ENCODE measurements around the gene KLHL29.

KLHL29 gene

DNA sequence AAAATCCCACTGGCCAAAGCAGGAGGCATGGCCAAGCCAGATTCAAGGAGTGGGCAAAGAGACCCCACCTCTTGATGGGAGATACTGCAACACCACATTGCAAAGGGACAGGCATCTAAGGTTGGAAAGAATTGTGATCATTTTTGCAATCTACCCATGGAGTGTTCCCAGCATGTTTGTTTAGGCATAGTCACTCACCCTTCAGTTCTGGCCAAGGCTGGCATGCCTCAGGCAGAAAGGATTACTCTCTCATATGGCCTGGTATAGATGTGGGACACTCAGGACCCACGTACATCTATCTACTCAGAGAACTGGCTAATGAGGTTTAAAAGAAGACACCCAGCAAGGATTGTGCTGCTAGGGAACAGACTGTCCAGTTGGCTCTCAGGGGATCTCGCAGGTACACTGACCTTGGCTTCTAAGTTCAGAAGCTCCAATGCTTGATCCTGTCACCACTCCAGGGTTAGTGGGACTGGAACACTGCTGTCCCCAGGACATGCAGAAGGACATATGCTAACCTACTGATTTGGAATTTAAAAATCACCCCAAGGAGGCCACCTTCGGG is 183.7 kb downstream of the KLHL29 start:
- H3K4me1 ChIP-seq (ENCODE audit: control insufficient read depth, insufficient read depth, low read length), result peaks cover 8% of the 10 kb centered on the region
- no peak overlapping the region for H3K4me3 ChIP-seq (ENCODE audit: low read depth, low read length)
- no peaks in the 10 kb centered on the region for H3K36me3 ChIP-seq (ENCODE audit: control insufficient read depth, insufficient read depth, low read length)
- H3K9ac ChIP-seq (ENCODE audit: low read depth, low read length), result no peak overlapping the region
- no peaks in the 10 kb centered on the region for H3K9me3 ChIP-seq (ENCODE audit: control insufficient read depth, insufficient read depth, low read length)
- no peaks in the 10 kb centered on the region for H3K27me3 ChIP-seq (ENCODE audit: control insufficient read depth, insufficient read depth, low read length)

DNA sequence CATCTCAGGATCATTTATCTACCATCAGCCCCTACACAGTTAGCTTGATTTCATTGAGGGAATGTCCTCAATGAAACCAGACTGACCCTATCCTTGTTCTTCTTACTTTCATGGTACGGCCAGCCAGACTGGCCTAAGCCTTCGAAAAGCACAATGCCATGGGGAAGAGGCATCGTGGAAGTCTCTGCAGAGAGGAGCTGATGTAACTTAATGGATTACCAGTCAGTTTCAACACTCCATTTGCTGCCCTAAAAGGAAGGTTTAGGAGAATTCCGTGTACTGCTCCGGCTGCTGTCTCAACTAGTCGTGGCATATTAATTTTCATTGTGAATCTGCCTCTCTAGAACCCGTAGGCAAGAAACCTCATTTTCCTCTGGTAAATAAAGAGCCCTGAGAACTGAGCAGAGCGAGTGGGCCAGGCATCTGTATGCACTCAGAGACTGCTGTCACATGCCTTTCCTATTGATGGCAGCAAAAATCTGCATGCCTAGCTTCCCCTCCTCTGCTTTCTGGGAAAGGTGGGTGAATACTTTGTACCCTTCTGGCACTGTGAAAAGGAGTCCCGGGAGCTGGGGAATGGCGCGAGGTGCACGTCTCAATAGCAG is 184.9 kb downstream of the KLHL29 start:
- no peaks in the 10 kb centered on the region for H3K9me3 ChIP-seq (ENCODE audit: control insufficient read depth, insufficient read depth, low read length)
- H3K9ac ChIP-seq (ENCODE audit: low read depth, low read length), result no peak overlapping the region
- H3K4me3 ChIP-seq (ENCODE audit: low read depth, low read length), result no peak overlapping the region
- peaks cover 10% of the 10 kb centered on the region for H3K4me1 ChIP-seq (ENCODE audit: control insufficient read depth, insufficient read depth, low read length)
- H3K27me3 ChIP-seq (ENCODE audit: control insufficient read depth, insufficient read depth, low read length), result no peaks in the 10 kb centered on the region
- H3K36me3 ChIP-seq (ENCODE audit: control insufficient read depth, insufficient read depth, low read length), result no peaks in the 10 kb centered on the region

DNA sequence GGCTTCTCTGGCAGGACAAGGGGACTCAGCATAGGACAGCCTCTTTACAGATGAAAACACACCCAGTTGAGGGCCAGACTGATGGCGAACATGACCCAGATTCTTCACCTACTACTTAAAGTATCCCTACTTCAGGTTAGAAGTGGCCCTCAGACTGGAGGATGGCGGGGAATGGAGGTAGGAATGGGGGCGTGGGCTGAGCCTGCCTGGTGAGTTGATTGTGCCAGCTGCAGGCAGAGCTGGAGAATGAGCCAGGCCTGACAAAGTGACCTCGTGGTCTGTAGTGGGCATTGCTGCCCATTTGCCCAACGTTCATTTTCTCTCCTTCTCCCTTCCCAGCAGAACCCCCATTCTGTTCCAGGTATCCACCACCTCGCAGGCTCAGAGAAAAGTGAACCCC is 186.1 kb downstream of the KLHL29 start:
- Histone ChIP-seq H3K4me3 (ENCODE audit: low read depth, low read length) (no peak overlapping the region), H3K36me3 (ENCODE audit: control insufficient read depth, insufficient read depth, low read length) (no peaks in the 10 kb centered on the region), H3K27me3 (ENCODE audit: control insufficient read depth, insufficient read depth, low read length) (no peaks in the 10 kb centered on the region), H3K9me3 (ENCODE audit: control insufficient read depth, insufficient read depth, low read length) (no peaks in the 10 kb centered on the region), H3K4me1 (ENCODE audit: control insufficient read depth, insufficient read depth, low read length) (peaks cover 10% of the 10 kb centered on the region), H3K9ac (ENCODE audit: low read depth, low read length) (no peak overlapping the region)

DNA sequence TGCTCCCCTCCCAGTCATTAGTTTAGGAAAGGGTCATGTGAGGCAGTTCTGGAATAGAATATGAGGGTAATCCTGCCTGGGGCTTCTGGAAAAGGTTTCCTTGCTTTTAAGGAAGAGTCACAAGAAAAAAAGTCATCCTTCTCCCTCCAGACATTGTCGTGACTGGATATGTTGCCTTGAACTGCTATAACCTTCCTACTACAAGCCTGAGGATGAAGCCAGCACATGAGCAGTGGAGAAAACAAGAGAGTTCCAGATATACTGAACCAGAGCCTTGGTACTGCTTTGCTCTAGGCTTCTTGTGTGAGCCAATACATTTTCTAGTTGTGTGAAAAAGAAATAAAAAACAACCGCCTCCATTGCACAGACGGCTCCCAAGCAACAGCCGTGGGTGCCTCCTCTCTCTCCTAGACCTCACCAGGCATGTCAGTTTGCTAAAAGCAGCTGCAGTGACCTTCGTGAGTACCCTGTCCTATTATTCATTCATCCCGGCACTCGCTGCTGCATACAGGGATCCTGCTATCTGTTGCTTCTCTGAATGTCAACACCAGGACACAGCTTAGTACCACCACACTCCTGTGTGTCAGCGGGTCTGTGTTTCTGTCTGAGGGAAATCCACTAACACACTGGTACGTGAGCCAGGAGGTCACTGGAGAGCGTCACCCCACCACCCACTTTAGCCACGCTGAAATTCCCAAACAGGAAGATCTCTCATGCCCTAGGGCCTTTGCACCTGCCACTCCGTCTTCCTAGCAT is 186.7 kb downstream of the KLHL29 start:
- Histone ChIP-seq H3K27me3 (ENCODE audit: control insufficient read depth, insufficient read depth, low read length) (no peaks in the 10 kb centered on the region), H3K4me3 (ENCODE audit: low read depth, low read length) (no peak overlapping the region), H3K9me3 (ENCODE audit: control insufficient read depth, insufficient read depth, low read length) (no peaks in the 10 kb centered on the region), H3K9ac (ENCODE audit: low read depth, low read length) (no peak overlapping the region), H3K4me1 (ENCODE audit: control insufficient read depth, insufficient read depth, low read length) (peaks cover 6% of the 10 kb centered on the region), H3K36me3 (ENCODE audit: control insufficient read depth, insufficient read depth, low read length) (no peaks in the 10 kb centered on the region)

DNA sequence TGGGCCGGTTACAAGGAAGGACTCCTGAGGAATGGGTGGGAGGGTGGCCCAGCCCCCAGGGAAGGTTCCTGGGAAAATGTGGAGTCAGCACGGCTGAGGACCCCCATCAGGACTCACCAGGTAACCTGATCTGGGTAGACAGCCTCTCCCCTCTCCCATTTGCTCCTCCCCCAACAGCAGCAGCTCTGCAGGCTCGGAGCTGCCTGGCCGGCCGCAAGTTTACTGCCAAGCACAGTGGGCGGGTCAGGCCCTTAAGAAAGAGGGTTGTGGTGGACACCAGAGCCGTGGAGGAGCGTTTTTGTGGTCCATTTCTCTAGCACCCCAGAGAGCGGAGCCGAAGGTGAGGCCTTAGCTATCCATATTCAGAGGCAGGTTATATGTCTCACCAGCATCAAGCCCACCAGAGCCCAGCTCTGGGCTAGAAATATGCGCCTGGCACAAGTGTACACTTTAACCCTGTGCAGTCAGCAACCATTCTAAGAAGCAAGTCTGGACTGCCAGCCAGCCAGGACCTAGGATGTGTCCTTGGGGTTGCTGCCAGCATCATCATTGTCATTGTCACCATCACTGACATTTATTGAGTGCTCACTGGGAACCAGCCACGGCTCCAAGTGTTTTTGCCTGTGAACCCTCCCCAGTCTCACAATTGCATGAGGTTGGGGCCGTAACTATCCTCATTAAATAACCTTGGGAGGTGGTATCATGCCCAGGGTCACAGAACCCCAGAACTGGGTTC is 190.1 kb downstream of the KLHL29 start:
- no peak overlapping the region for H3K9ac ChIP-seq (ENCODE audit: low read depth, low read length)
- H3K36me3 ChIP-seq (ENCODE audit: control insufficient read depth, insufficient read depth, low read length), result no peaks in the 10 kb centered on the region
- H3K4me1 ChIP-seq (ENCODE audit: control insufficient read depth, insufficient read depth, low read length), result peaks cover 6% of the 10 kb centered on the region
- H3K27me3 ChIP-seq (ENCODE audit: control insufficient read depth, insufficient read depth, low read length), result no peaks in the 10 kb centered on the region
- no peak overlapping the region for H3K4me3 ChIP-seq (ENCODE audit: low read depth, low read length)
- no peaks in the 10 kb centered on the region for H3K9me3 ChIP-seq (ENCODE audit: control insufficient read depth, insufficient read depth, low read length)

DNA sequence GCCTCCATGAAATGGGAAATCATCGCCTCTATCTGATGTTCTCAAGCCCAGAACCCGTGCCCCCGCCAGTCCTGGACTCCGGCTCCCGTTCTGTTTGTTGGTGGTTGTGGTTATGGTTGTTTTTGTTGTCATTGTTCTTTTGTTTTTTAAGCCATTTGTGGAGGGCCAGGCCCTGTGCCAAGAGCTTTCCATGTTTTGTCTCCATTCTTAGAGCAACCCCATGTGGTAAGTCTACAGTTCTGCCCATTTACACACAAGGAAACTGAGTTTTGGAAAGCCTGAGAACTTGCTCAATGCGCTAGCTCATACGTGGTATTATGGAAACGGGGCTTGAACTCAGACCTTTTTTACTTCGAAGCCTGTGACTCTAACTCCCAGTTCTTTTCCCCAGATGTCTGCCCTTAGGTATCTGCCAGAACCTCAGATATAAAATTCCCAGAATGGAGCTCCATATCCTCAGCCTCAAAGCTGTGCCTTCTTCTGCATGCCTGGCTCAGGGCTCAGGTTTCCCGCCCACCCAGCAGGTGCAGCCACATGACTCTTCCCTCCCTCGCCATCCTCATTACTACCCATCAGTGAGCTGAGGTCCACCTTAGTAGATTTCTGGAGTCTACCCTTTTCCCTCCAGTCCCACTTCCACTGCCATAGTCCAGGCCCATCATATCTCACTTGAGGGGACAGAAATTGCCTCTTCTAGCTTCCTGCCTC is 194.1 kb downstream of the KLHL29 start:
- peaks cover 6% of the 10 kb centered on the region for H3K4me1 ChIP-seq (ENCODE audit: control insufficient read depth, insufficient read depth, low read length)
- no peak overlapping the region for H3K9ac ChIP-seq (ENCODE audit: low read depth, low read length)
- H3K4me3 ChIP-seq (ENCODE audit: low read depth, low read length), result no peak overlapping the region
- H3K36me3 ChIP-seq (ENCODE audit: control insufficient read depth, insufficient read depth, low read length), result no peaks in the 10 kb centered on the region
- H3K9me3 ChIP-seq (ENCODE audit: control insufficient read depth, insufficient read depth, low read length), result no peaks in the 10 kb centered on the region
- no peaks in the 10 kb centered on the region for H3K27me3 ChIP-seq (ENCODE audit: control insufficient read depth, insufficient read depth, low read length)

DNA sequence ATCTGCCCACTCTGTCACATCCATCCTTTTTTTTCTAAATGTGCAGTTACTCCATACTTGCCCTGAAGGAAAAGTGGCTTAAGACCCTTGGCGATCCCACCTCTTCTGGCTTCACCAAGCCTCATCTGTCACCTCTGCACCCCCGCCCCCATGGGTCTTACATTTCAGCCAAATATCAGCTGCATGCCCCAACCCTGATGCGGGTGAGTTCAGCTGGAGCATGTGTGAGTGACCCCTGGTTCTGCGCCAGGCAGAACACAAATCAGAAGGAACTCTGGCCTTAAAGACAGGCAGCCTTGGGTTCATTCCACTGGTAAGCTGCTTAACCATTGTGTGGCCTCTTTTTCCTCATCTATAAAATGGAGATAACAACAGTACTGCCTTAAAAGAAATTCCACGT is 194.7 kb downstream of the KLHL29 start:
- Histone ChIP-seq H3K36me3 (ENCODE audit: control insufficient read depth, insufficient read depth, low read length) (no peaks in the 10 kb centered on the region), H3K4me1 (ENCODE audit: control insufficient read depth, insufficient read depth, low read length) (peaks cover 4% of the 10 kb centered on the region), H3K9ac (ENCODE audit: low read depth, low read length) (no peak overlapping the region), H3K27me3 (ENCODE audit: control insufficient read depth, insufficient read depth, low read length) (no peaks in the 10 kb centered on the region), H3K9me3 (ENCODE audit: control insufficient read depth, insufficient read depth, low read length) (no peaks in the 10 kb centered on the region), H3K4me3 (ENCODE audit: low read depth, low read length) (no peak overlapping the region)

DNA sequence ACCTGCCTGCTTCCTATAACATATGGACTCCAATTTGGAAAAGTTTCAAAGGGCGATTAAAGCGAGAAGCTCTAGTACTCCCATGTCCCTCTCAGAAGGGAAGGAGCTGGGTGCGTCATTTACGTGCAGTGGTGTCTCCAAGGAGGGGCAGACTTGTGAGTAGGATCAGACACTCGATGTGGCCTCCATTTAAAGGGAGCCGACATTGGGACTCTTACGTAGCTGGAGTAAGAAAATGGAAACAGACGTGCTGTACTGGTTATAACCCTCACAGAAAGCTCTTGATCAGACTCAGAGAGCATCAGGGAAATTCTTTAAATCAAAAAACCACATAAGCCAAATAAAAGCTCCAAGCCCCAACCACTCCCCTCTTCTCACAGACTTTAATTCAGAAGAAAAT is 198.5 kb downstream of the KLHL29 start:
- Histone ChIP-seq H3K27me3 (ENCODE audit: control insufficient read depth, insufficient read depth, low read length) (no peaks in the 10 kb centered on the region), H3K9ac (ENCODE audit: low read depth, low read length) (no peak overlapping the region), H3K4me3 (ENCODE audit: low read depth, low read length) (no peak overlapping the region), H3K9me3 (ENCODE audit: control insufficient read depth, insufficient read depth, low read length) (no peaks in the 10 kb centered on the region), H3K36me3 (ENCODE audit: control insufficient read depth, insufficient read depth, low read length) (no peaks in the 10 kb centered on the region), H3K4me1 (ENCODE audit: control insufficient read depth, insufficient read depth, low read length) (no peaks in the 10 kb centered on the region)

DNA sequence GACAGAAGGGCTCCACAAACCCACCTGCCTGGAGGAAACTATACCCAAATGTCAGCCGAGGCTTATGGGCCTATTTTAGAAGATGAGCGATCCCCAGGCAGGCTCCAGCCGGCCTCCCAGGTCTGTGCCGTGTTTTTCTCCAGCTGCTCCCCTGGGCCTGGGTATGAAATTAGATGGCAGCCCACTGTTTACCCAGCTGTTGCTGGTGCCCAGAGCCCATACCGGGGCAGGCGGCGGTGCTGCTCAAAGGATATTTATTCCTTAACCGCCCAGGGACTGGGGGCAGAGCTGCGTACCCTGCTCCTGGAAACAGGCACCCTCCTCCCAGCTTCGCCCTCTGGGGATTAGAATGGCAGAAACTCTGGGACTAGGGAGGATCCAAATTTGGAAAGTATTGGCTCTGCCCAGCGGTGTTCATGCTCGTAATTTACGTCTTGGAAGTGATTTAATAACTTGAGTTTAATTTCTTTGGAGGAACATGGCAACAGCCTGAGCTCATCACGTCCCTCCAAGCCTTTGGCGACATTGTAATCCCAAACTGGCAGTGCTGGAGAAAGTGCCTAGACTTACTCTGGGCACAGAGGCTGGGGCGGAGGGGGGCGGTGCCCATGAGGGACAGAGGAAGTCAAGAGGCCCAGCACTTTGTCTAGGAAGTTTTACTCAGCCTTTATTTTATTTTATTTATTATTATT is 199.2 kb downstream of the KLHL29 start:
- Histone ChIP-seq H3K36me3 (ENCODE audit: control insufficient read depth, insufficient read depth, low read length) (no peaks in the 10 kb centered on the region), H3K4me1 (ENCODE audit: control insufficient read depth, insufficient read depth, low read length) (no peaks in the 10 kb centered on the region), H3K9me3 (ENCODE audit: control insufficient read depth, insufficient read depth, low read length) (no peaks in the 10 kb centered on the region), H3K9ac (ENCODE audit: low read depth, low read length) (no peak overlapping the region), H3K27me3 (ENCODE audit: control insufficient read depth, insufficient read depth, low read length) (no peaks in the 10 kb centered on the region), H3K4me3 (ENCODE audit: low read depth, low read length) (no peak overlapping the region)

DNA sequence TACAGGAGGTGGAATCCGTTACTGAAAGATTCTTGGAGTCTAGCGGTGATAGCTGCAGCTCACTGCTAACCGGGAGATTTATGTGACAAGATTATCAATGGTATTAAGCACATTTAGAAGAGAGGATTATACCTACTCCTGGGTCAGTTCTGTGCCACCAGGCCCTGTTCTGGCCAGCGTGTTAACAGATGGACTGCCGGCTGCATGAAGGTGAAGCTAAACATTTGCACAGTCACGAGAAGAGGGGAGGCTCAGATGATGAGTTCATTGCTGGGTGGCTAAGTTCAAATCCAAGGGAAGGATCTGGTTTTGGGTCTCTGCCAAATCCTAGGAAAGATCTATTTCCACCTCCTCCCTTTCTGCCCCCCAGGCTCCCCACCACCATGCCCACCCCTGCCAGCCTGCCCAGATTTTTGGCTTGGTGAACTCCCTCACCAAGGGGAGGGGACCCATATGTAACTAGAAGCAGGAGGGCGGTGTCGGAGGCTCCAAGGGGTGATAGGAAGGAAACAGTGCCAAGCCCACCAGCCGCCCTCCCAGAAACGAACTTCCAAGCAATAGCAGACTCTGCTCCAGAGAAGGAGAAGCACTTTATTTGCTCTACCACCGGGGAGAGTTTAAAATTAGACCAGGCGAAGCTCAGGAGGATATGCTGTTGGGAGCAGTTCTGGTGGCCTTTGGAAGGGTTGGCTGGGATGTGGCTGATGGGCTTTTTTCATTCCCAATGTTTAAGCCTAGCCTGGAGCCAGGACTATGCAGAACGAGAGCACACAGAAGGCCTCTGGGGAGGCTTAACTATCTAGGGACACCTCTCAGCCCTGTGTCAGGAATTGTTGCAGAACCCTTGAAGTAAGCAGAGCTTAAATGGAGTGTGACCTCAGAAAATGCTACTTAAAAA is 200.5 kb downstream of the KLHL29 start:
- no peak overlapping the region for H3K9ac ChIP-seq (ENCODE audit: low read depth, low read length)
- H3K4me3 ChIP-seq (ENCODE audit: low read depth, low read length), result no peak overlapping the region
- H3K36me3 ChIP-seq (ENCODE audit: control insufficient read depth, insufficient read depth, low read length), result no peaks in the 10 kb centered on the region
- no peaks in the 10 kb centered on the region for H3K27me3 ChIP-seq (ENCODE audit: control insufficient read depth, insufficient read depth, low read length)
- no peaks in the 10 kb centered on the region for H3K4me1 ChIP-seq (ENCODE audit: control insufficient read depth, insufficient read depth, low read length)
- H3K9me3 ChIP-seq (ENCODE audit: control insufficient read depth, insufficient read depth, low read length), result no peaks in the 10 kb centered on the region
